GM21576 (cell line): ENCODE data around the gene DUSP9.
"Not testable (repeated sequence)": the region's sequence is repeated elsewhere in the genome, so short reads cannot be mapped to it uniquely, and the experiment has no call there.

Experiments
- ATAC-seq: cut with Tn5 transposase; IDR thresholded peaks from one replicate; pipeline ENCODE4 v1.9.1; 2021; ENCODE audit warnings: mild to moderate bottlenecking, moderate library complexity; ENCODE audit not compliant: unreplicated experiment

DUSP9 gene

GRCh38 chrX:153670748-153671588, 24.0 kb downstream of the DUSP9 start:
- no peak for ATAC-seq

- no peak for ATAC-seq
Observed at GRCh38 chrX:153671589-153672530, 24.9 kb downstream of the DUSP9 start.

- no peak for ATAC-seq
Observed at GRCh38 chrX:153672531-153673427, 25.8 kb downstream of the DUSP9 start.

GRCh38 chrX:153673428-153674218, 26.6 kb downstream of the DUSP9 start, which contains the start of gene PNCK:
Gene PNCK (minus strand): TSS chrX:153673813. CDS start chrX:153673076, 737 bp downstream.
- no peak for ATAC-seq

- ATAC-seq: no peak
Observed at GRCh38 chrX:153674219-153674851, 27.3 kb downstream of the DUSP9 start.

GRCh38 chrX:153681175-153681574, 34.2 kb downstream of the DUSP9 start:
- ATAC-seq: no peak

- not testable (repeated sequence) for ATAC-seq
Observed at GRCh38 chrX:153683486-153683885, 36.5 kb downstream of the DUSP9 start.

- ATAC-seq: no peak
Observed at GRCh38 chrX:153684467-153685155, 37.6 kb downstream of the DUSP9 start.

- ATAC-seq: no peak
Observed at GRCh38 chrX:153685156-153685536, 38.1 kb downstream of the DUSP9 start.

- ATAC-seq: no peak
Observed at GRCh38 chrX:153685751-153686696, 39.0 kb downstream of the DUSP9 start.

GRCh38 chrX:153686711-153687110, 39.7 kb downstream of the DUSP9 start:
- ATAC-seq: no peak

- no peak for ATAC-seq
Observed at GRCh38 chrX:153687121-153688039, 40.4 kb downstream of the DUSP9 start, which contains the start of gene SLC6A8. Gene SLC6A8 (plus strand): TSS chrX:153687926. CDS start chrX:153688575, 649 bp downstream.

- no peak for ATAC-seq
Observed at GRCh38 chrX:153688071-153688470, 41.1 kb downstream of the DUSP9 start.

GRCh38 chrX:153688506-153688905, 41.5 kb downstream of the DUSP9 start:
- no peak for ATAC-seq

GRCh38 chrX:153688911-153689590, 42.0 kb downstream of the DUSP9 start:
- ATAC-seq: no peak
